GM12874 (cell line): ENCODE measurements around the gene ABI1.

Source experiments
- TF ChIP-seq, protein P1 (sequence below): IDR thresholded peaks from 2 replicates; pipeline ENCODE4 v1.5.1; 2011; ENCODE audit warnings: low read depth, mild to moderate bottlenecking, control low read depth, low read length, moderate library complexity; ENCODE audit not compliant: insufficient read depth

Gene ABI1

DNA sequence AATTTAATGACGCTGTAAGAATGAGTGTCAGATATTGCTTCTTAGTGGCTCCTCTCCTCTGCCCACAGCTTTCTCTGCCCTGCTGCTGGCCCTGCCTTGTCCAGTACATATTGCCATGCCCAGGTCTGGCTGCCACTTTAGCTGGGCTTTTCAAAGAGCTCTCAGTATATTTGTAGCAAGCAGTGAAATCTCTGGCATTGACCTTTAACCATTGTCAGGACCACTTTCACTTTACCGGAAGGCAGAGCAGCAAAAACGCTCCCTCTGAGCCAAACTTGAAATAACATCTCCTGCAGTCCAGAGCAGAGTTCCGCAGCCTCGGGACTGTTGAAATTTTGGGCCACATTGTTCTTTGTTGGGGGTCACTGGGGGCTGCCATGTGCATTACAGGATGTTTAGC is 149.4 kb downstream of the ABI1 start:
- TF ChIP-seq, protein P1, sequence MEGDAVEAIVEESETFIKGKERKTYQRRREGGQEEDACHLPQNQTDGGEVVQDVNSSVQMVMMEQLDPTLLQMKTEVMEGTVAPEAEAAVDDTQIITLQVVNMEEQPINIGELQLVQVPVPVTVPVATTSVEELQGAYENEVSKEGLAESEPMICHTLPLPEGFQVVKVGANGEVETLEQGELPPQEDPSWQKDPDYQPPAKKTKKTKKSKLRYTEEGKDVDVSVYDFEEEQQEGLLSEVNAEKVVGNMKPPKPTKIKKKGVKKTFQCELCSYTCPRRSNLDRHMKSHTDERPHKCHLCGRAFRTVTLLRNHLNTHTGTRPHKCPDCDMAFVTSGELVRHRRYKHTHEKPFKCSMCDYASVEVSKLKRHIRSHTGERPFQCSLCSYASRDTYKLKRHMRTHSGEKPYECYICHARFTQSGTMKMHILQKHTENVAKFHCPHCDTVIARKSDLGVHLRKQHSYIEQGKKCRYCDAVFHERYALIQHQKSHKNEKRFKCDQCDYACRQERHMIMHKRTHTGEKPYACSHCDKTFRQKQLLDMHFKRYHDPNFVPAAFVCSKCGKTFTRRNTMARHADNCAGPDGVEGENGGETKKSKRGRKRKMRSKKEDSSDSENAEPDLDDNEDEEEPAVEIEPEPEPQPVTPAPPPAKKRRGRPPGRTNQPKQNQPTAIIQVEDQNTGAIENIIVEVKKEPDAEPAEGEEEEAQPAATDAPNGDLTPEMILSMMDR: no peak

DNA sequence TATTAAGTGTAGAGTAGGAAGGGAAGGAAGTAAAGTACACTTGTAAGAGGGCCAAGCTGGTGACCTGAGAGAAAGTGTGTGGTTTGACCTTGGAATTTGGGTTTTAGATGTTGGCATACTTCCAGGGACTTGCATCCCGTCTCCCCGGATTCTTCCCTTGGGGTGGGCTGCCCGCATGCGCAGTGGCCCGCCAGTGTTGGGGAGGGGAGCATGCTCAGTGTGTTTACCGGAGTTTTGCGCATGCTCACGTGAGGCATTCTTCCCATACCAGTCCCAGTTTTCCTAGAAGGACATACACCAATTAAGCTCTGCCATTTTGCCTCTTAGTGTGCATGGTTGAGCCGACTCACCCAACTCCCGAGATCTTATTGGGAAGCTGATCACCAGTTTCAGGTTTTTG is 153.8 kb downstream of the ABI1 start:
- TF ChIP-seq, protein P1: no peak

GRCh38 chr10:26706206-26706605 is 154.6 kb downstream of the ABI1 start:
- TF ChIP-seq, protein P1: no peak

DNA sequence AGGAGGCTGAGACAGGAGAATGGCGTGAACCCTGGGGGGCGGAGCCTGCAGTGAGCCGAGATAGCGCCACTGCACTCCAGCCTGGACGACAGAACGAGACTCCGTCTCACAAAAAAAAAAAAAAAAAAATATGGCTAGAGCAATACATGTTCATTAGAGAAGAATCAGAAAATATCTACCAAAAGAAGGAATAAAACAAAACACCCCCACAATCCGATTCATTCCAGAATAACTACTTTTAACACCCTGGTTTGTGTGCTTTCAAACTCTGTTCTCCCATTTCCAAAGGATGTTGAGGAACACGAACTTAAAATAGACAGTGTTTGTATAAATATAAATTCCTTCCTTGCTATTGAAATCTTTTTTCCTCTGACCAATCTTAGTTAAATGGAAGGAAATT is 156.8 kb downstream of the ABI1 start:
- TF ChIP-seq, protein P1: no peak

- TF ChIP-seq, protein P1: no peak
Observed at GRCh38 chr10:26703096-26703495, 157.7 kb downstream of the ABI1 start.

GRCh38 chr10:26700884-26701630 is 159.7 kb downstream of the ABI1 start:
- TF ChIP-seq, protein P1: no peak

DNA sequence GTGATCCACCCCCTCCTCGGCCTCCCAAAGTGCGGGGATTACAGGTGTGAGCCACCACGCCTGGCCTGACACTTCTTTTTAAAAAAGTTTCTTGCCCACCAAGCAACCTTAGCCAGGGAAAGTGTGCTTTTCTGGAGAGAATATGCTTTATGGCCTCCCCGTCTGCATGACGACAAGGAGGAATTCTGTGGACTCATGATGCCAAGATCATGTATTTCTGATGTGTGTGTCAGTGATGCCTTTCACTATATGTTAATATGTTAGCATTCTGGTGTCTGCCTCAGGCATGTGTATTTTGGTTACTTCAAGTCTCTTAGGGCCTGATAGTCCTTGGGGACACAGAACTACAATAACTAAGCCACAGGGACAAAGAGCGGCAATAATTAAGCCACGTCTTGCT is 161.1 kb downstream of the ABI1 start:
- TF ChIP-seq, protein P1: no peak

- TF ChIP-seq, protein P1: no peak
Observed at GRCh38 chr10:26698909-26699308, 161.8 kb downstream of the ABI1 start.
